Measurements from ENCODE around the gene UNC45B.
"Not testable (repeated sequence)": the region's sequence is repeated elsewhere in the genome, so short reads cannot be mapped to it uniquely, and the experiment has no call there.

The UNC45B gene

DNA sequence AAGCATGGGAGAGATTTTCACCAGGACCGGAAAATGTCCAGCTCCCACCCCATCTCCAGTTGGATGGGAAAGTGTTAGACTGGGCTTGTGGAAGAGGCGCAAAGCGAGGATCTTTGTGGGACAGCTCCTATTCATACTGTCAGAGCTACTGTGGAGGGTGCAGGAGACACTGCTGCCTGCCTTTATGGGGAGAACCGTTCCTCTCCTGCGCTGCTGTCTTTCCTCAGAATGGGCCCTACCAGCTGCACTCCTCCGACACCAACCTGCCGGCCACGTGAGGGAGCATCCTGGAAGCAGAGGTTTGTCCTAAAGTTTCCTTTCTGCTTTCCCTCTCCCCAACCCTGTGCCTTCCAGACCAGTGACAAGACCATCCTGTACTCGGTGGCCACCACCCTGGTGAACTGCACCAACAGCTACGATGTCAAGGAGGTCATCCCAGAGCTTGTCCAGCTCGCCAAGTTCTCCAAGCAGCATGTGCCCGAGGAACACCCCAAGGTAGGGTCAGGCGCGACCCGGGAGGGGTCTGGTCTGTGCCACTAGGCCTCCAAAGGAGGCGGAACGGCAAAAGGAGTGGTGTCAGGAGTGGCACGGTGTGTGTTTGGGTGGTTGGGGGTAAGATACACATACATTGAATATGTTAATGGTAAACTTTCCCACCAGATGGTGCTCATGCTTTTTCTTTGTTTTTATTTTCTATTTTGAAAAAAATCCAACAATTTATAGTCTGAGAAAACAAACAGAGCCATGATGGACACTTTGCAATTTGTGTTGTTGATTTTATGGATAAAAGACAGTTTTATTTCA is 23.6 kb downstream of the UNC45B start:
- no peak for DNase-seq (ENCODE audit: low spot score)

DNA sequence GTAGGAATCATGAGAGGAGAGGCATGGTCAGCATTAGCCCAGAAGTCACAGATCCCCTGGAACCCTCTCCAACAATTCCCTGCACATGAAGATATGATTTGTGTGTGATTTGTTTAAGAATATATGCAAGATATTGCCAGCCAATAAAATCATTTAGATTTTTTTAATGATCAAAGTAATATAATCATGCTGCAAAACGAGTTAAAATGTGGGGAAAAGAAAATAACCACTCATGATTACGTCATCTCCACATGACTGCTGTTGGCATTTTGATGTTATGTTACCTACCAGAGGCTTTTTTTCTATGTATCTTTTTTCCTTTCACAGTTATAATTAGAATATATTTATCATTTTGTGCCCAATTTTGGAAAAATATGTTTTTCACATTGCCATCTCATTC is 24.2 kb downstream of the UNC45B start:
- DNase-seq (ENCODE audit: low spot score), result no peak

DNA sequence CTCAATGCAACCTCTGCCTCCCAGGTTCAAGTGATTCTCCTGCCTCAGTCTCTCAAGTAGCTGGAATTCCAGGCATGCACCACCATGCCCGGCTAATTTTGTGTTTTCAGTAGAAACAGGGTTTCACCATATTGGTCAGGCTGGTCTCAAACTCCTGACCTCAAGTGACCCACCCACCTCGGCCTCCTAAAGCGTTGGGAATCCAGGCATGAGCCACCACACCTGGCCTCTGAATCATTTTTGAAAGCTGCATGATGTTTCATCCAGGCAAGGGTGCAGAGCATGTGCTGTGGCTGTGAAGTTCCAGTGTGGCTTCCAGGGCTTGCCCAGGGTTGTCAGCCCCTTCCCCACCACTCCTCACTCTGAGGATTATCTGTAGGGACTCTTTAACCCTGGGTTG is 24.7 kb downstream of the UNC45B start:
- DNase-seq (ENCODE audit: low spot score), result not testable (repeated sequence)

DNA sequence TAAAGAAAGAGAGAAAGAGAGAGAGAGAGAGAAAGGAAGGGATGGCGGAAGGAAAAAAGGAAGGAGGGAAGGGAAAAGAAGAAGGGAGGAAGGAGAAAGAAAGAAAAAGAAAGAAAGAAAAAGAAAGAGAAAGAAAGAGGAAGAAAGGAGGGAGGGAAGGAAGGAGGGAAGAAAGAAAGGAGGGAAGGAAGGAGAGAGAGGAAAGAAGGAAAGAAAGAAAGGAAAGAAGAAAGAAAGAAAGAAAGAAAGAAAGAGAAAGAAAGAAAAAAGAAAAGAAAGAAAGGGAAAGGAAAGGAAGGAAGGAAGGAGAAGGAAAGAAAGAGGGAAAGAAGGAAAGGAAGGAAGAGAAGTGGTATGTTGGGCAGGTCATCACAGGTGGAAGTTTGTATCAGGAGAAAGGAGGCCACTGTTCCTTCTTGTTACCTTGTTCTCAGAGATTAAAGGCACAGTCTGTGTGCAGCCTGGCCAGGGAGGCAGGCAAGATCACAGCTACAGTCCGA is 27.3 kb downstream of the UNC45B start:
- DNase-seq (ENCODE audit: low spot score), result no peak

DNA sequence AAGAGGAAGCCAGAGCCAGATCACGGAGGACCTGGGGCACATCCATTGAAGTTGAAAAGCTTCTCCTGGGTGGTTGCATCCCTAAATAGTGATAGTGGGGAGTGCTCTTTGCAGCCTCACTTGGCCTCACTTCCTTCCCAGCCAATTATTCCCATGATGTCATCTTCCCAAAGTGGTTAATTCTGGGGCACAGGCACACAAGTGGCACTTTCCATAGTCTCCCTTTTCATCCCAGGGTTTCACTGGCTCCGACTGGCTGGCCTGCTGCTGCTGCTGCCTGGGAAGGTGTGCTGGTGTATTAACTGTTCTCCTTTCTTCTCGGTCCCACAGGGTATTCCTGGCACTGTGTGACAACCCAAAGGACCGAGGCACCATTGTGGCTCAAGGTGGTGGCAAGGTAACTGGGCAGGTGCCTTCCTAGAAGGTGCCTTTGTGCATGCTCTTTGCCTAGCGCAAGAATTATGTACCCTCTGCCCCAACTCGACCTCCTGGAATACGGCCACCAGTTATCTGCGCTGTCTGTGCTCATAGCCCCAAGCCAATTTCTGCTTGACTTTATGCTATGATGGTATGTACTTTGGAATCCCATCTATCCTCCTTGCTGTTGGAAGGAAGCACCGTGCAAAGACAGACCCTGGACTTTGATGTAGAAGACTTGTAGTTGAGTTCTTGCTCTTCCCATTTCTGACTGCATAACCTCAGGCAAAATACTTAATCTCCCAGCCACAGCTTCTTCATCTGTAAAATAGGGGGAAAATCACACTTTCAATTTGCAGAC is 28.2 kb downstream of the UNC45B start:
- DNase-seq (ENCODE audit: low spot score), result no peak

DNA sequence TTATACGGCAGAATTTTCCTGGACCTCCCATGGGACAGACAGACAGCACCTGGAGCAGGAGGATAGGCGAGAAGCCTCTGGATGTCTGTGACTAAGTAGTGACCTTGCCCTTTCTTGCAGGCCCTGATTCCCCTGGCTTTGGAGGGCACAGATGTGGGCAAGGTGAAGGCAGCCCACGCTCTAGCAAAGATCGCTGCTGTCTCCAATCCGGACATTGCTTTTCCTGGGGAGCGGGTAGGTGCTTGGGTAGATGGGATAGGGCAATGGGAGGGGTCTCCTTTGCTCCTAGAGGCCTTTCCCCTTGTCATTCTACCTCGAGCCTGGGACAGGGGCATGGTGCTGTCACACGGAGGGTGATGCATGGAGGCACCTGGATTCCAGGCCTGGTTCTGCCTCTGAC is 29.3 kb downstream of the UNC45B start:
- DNase-seq (ENCODE audit: low spot score), result no peak

DNA sequence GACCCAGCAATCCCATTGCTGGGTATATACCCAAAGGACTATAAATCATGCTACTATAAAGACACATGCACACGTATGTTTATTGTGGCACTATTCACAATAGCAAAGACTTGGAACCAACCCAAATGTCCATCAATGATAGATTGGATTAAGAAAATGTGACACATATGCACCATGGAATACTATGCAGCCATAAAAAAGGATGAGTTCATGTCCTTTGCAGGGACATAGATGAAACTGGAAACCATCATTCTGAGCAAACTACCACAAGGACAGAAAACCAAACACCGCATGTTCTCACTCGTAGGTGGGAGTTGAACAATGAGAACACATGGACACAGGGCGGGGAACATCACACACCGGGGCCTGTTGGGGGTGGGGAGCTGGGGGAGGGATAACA is 31.8 kb downstream of the UNC45B start:
- DNase-seq (ENCODE audit: low spot score), result not testable (repeated sequence)

DNA sequence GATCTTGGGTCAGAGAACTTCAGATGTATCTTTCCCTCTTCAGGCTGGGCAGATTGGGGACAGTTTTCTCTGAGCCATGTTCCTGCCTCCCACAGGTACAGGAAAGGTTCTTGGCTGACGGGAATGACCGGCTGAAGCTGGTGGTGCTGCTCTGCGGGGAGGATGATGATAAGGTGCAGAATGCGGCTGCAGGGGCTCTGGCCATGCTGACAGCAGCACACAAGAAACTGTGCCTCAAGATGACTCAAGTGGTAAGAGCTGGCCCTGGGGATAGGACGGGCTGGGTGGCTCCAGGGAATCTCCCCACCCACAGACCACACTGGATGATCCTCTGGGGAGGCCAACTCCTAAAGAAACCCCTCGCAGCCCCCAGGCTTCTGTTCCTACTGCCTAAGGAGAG is 35.7 kb downstream of the UNC45B start:
- DNase-seq (ENCODE audit: low spot score), result no peak

DNA sequence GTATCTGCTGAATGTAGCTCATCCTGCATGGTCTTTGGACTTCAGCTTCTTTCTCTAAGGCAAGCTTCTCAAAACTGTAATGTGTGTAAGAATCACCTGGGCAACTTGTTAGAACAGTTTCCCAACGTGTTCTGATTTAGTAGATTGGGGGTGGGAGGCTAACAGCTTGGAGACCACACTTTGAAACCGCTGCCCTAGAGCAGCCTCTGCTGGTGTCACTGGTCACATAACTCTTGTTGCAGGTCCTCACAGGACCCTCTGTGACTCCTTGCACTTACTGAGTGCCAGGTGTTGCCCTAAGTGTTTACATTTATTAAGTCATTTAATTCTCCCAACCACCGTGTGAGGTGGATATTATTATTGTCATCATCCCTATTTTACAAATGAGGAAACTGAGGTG is 36.7 kb downstream of the UNC45B start:
- no peak for DNase-seq (ENCODE audit: low spot score)

DNA sequence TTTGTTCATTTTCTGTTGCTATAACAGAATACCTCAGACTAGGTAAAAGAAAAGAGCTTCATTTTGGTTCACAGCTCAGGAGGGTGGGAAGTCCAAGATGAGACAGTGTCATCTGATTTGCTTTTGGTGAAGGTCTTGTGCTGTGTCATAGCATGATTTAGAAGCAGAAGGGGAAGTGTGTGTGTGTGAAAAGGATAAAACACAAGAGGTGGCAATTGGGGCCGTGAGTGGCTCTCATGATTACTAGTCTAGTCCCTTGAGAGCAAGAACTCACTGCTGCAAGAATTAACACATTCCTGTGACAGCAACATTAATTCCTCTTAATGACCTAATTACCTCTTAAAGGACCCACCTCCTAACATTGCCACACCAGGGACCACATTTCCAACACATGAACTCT is 38.2 kb downstream of the UNC45B start:
- no peak for DNase-seq (ENCODE audit: low spot score)

DNA sequence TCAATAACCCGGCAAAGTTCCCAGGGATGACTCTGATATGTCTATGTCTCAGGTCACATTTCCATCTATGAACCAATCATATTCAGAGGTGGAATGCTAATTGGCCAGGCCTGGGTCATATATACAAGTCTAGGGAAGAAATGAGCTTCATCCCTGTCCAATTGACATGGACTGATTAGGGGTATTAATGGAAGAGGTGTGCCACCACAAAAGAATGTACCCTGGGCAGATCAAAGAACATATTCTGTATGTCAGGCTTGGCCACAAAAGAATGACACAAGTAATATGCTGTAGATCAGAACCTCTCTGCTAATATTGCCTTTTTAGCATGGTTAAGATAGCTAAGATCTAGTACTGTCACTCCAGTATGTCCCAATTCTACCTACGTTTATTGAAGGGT is 39.9 kb downstream of the UNC45B start:
- no peak for DNase-seq (ENCODE audit: low spot score)

DNA sequence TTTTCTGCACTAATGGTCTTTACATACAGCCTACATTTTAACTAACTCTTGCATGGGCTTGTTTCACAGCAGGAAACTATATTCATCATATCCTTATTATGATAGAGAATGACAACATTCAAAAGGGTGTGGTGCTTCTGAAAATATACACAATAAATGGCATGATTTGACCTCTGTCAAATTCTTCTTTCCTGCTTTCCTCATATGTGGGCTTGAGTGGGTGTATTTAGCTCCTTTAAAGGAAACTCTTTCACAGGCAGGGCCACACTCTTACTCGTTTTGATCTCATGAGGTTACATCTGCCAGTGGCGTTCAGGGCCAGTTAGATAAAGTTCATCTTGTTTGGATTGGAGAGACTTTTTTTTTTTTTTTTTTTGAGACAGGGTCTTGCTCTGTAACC is 40.5 kb downstream of the UNC45B start:
- DNase-seq (ENCODE audit: low spot score), result no peak

DNA sequence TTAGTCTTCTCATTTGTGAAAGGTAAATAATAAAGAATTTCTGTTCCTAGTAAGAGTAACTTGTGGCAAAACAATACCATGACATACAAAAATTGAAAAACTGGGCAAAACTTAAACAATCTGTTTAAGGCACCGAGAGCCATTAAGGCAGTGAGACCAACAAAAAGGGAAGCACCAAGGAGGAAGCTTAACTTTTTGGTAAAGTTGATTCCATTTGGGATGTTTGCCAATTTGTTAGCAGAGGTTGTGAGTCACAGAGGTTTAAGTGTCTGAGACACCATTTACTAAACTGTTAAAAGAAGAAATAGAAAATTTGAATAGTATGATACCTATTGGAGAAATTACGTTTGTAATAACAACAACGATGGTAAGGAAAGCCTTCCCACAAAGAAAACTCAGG is 41.7 kb downstream of the UNC45B start:
- peak; percentile 16 for DNase-seq (ENCODE audit: low spot score)

DNA sequence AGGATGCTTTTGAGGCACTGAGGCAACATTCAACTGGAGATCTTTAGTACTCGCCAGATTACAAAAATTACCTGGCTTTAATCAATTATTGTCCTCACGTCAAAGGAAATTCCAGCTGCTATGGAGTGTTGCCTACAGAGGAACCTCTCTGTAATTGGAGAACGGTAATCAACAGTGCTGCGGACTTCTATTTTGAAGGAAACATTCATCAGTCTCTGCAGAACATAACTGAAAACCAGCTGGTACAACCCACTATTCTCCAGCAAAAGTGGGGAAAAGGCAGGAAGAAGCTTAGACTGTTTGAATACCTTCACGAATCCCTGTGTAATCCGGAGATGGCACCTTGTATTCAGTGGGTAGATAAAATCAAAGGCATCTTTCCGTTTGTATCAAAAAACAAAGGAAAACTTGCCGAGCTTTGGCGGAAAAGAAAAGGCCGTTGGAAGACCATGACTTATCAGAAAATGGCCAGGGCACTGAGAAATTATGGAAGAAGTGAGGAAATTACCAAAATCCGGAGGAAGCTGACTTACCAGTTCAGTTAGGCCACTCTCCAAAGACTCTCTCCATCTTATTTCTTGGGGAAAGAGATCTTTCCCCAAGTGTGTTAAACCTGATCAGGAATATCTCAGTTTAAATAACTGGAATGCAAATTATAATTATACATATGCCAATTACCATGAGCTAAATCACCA is 43.5 kb downstream of the UNC45B start:
- no peak for DNase-seq (ENCODE audit: low spot score)

DNA sequence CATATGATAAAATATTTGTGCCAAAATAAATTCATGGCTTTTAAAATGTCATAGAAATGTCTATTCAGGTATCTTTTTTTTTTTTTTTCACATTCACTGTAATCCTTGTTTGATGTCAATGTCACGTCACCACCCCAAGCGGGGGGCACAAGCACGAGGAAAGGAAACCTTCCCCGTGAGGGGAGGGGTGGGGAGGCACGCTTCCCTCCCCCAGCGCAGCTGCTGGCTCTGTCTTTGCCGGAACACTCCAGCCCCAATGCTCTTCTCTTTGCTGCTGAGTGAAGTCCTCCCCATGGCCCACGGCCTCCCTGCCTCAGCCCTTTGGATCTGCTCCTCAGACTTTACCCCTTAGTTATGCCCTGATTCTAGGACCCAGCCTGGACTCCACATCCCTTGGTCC is 45.1 kb downstream of the UNC45B start:
- DNase-seq (ENCODE audit: low spot score), result no peak

DNA sequence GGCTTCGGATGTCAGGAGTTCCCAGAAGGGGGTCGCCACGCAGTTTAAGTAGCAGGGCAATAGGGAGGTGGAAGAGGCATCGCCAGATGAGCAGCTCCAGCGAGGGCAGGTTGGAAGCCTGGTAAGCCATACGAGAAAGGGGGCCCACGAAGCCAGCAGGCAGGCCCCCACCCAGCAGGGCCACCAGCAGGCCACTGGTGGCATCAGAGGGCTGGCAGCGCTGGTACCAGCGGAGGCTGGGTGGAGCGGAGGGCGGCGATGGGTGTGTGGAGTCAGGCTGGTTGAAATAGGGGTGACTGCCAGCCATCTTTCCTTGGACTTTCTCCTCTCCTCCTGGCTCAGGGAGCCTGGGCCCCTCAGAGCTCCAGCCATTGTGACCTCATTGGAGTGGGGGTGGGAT is 46.4 kb downstream of the UNC45B start, which contains the start of gene SLC35G3:
Gene SLC35G3 (minus strand): TSS at position 393 of the 400 bp plus-strand sequence. CDS start 86 bp downstream, at position 307.
- DNase-seq (ENCODE audit: low spot score), result not testable (repeated sequence)

DNA sequence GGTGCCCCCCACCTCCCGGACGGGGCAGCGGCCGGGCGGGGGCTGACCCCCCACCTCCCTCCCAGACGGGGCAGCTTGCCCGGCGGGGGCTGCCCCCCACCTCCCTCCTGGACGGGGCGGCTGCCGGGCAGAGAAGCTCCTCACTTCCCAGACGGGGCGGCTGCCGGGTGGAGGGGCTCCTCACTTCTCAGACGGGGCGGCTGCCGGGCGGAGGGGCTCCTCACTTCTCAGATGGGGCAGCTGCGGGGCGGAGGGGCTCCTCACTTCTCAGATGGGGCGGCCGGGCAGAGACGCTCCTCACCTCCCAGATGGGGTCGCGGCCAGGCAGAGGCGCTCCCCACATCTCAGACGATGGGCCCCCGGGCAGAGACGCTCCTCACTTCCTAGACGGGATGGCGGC is 47.4 kb downstream of the UNC45B start:
- DNase-seq (ENCODE audit: low spot score), result not testable (repeated sequence)

DNA sequence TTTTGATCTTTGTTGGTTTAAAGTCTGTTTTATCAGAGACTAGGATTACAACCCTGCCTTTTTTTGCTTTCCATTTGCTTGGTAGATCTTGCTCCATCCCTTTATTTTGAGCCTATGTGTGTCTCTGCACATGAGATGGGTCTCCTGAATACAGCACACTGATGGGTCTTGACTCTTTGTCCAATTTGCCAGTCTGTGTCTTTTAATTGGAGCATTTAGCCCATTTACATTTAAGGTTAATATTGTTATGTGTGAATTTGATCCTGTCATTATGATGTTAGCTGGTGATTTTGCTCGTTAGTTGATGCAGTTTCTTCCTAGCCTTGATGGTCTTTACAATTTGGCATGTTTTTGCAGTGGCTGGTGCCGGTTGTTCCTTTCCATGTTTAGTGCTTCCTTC is 55.0 kb downstream of the UNC45B start:
- DNase-seq (ENCODE audit: low spot score), result not testable (repeated sequence)

DNA sequence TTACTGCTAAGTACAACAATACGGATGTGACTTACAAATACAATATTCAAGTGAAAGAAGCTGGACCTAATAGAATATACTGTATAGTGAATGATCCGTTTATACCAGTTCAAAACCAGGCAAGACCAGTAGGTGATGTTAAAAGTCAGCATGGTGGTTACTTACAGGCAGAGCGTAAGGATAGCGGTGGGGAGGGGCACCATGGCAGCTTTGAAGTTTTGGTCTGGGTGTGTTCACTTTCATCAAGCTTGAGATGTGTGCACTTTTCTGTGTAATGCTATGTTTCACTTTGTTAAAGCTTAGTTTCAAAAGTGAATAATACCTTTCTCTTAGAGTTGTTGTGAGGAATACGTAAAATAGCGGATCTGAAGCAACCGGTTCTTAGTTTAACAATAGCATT is 63.1 kb downstream of the UNC45B start:
- no peak for DNase-seq (ENCODE audit: low spot score)

DNA sequence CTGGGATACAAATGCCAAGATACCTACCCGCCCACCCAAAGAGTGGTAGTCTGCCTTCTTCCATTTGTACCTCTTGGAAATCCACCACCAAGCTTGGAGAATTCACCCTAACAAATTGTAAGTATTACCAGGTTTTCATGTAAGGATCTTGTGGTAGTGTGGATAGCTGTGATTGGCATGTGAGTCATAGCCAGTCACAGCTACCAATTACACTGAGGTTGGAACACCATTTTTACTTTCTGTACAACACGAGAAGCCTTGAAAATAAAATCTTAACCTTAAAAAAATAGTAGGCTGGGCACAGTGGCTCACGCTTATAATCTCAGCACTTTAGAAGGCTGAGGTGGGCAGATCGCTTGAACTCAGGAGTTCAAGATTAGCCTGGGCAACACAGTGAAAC is 65.1 kb downstream of the UNC45B start:
- DNase-seq (ENCODE audit: low spot score), result no peak

DNA sequence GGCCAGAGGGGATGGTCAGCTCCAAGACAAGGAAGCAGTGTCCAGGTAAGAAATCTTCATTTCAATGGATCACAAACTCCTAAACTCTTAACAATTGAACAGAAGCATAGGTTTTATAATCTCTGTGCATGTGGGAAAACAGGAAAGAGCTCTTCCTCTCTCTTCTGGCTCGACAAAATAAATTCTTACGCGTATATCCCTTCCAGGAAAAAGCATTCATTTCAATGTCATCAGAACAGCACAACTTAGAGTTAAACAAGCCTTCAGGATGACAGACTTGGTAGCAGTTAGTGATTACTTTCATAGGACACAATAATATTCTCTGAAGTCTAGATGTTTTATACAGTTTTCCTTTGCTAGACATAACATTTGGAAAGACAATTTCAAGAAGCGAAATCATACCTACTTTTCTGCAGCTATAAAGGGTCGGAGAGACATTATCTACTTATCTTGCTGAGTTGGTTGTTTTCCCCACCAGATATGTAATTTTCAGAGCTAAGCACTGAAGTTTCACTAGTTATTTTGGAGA is 65.9 kb downstream of the UNC45B start:
- DNase-seq (ENCODE audit: low spot score), result no peak

DNA sequence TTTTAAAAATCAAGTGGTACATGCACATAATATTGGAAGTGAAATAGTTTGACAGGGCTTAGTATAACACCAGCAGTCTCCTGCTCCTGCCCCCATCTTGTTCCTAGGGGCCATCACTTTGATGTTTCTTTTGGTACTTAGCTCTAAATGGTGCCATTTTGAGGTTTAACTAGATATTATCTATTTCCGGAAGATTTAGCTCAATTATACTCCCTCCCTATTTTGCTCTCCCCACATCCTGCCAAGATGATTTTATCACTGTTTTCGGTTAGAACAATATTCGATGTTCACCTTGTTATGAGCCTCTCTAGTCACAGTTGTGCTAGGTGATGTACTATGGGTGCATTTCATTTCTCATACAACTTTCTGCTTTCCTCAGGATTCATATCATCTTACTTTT is 66.6 kb downstream of the UNC45B start:
- DNase-seq (ENCODE audit: low spot score), result no peak
